IPS DF 6.9 (cell line): ENCODE results near the gene IGFN1.

Source experiments
- DNase-seq: peaks from one replicate; pipeline ENCODE4 v3.0.0-alpha.2; 2013; ENCODE audit warnings: low read depth, low spot score
- H3K27ac ChIP-seq: one replicate; pipeline ENCODE4 v1.5.1; 2013; ENCODE audit warnings: low read length, control low read depth
- H3K27me3 ChIP-seq: 2 replicates; pipeline ENCODE4 v1.6.1; 2013; ENCODE audit warnings: mild to moderate bottlenecking, low read length; ENCODE audit not compliant: control insufficient read depth, insufficient read depth
- H3K36me3 ChIP-seq: 2 replicates; pipeline ENCODE4 v1.6.1; 2013; ENCODE audit warnings: low read length; ENCODE audit not compliant: control insufficient read depth, insufficient read depth
- H3K4me1 ChIP-seq: 2 replicates; pipeline ENCODE4 v1.6.1; 2013; ENCODE audit warnings: low read length; ENCODE audit not compliant: control insufficient read depth, insufficient read depth
- H3K4me3 ChIP-seq: 2 replicates; pipeline ENCODE4 v1.5.1; 2013; ENCODE audit warnings: mild to moderate bottlenecking, low read length
- H3K9me3 ChIP-seq: 2 replicates; pipeline ENCODE4 v1.6.1; 2013; ENCODE audit warnings: low read length, inconsistent platforms; ENCODE audit not compliant: control insufficient read depth, insufficient read depth
- WGBS: extraction: QIAGEN DNeasy Blood & Tissue Kit; methylation state at CpG from one replicate; pipeline ENCODE4 v1.1.7; 2013; ENCODE audit warnings: mixed read lengths, missing lambda C conversion rate; ENCODE audit not compliant: insufficient read length, insufficient coverage; 5-methylcytosine and 5-hydroxymethylcytosine counted together

The IGFN1 gene

DNA sequence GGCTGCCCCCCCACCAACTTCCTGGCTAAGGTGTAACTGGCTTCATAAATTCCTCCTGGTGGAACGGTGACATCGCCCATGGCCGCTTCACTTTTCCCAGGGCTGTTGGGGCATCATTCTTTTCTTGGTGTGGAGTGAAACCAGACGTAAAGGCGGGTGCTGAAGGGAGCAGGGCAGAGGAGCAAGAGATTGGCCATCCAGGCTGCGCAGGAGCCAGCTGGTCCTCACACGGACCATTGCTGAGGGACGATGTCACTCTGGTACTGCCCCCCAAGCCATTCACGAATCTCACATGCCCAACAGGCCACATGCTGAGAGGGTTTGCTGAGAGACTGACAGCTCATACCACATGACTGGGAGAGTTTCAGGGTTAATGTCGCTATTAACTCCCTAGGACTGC, 82.2 kb downstream of the IGFN1 start:
- no peaks in the 10 kb centered on the region for H3K27me3 ChIP-seq
- H3K4me3 ChIP-seq: no peak overlapping the region
- H3K36me3 ChIP-seq: no peaks in the 10 kb centered on the region
- H3K27ac ChIP-seq: no peak overlapping the region
- no peak for DNase-seq
- no peaks in the 10 kb centered on the region for H3K9me3 ChIP-seq
- H3K4me1 ChIP-seq: peaks cover 3% of the 10 kb centered on the region
- no CpG with 5 or more reads among the region's 10 CpGs for WGBS

DNA sequence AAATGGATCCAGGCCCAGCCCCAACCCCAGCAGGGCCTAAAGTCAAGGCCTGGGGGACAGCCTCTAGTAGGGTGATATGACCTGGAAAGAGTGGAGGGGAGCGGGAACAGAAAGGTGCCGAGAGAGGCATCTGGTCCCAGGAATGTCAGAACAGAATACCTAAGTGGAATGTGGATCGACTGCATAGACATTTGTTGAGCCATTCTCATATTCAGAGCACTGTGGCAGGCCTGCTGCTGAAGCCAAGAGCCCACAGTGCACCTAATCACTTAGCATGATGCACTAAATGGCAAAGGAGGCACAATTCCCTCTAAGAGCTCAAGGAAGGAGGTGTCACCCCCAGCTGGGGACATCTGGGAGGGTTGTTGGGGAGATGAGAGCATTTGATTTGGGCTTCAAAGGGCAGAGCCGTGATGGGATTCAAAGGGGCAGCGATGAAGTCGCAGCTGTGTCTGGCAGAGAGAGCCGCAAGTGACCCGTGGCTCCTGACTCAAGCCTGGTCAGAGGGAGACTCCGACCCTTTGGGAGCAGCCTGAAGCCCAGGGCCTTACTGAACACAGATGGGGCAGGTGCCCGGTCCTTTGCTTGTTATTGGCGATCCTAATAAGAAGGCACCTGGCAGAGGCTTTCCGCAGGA, 84.1 kb downstream of the IGFN1 start:
- Histone ChIP-seq H3K27ac (no peak overlapping the region), H3K4me3 (no peak overlapping the region), H3K27me3 (no peaks in the 10 kb centered on the region), H3K4me1 (peaks cover 3% of the 10 kb centered on the region), H3K36me3 (no peaks in the 10 kb centered on the region), H3K9me3 (no peaks in the 10 kb centered on the region)
- DNase-seq: no peak
- no CpG with 5 or more reads among the region's 12 CpGs for WGBS

DNA sequence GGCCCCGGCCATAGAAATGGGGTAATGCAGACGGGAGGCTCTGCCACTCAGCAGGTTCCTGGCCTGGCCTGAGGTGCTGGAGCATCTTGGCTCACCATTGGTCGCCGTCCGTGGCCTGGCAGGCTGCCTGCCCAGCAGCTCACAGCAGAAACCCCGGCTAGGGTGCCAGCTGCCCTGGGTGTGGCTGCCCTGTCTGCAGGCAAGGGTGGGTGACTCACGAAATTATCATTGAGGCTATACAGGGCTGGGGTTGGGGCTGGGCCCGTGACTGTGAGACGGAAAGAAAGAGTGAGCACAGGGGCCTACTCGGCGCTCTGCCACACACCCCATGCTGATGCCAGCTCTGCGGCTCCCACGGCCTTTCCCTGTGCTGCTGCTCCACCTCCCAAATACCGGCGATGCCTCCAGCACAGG, 84.6 kb downstream of the IGFN1 start:
- Histone ChIP-seq H3K36me3 (no peaks in the 10 kb centered on the region), H3K4me1 (peaks cover 3% of the 10 kb centered on the region), H3K9me3 (no peaks in the 10 kb centered on the region), H3K27me3 (no peaks in the 10 kb centered on the region), H3K4me3 (no peak overlapping the region), H3K27ac (no peak overlapping the region)
- no peak for DNase-seq
- no CpG with 5 or more reads among the region's 15 CpGs for WGBS

- no CpG with 5 or more reads among the region's 6 CpGs for WGBS
- H3K27me3 ChIP-seq: no peaks in the 10 kb centered on the region; the same call in 1 of the 2 replicates
- no peaks in the 10 kb centered on the region for H3K36me3 ChIP-seq
- peaks cover 3% of the 10 kb centered on the region for H3K4me1 ChIP-seq
- no peak overlapping the region for H3K27ac ChIP-seq
- H3K9me3 ChIP-seq: no peaks in the 10 kb centered on the region
- H3K4me3 ChIP-seq: no peak overlapping the region
- DNase-seq: no peak
Measured at GRCh38 chr1:201276891-201277290, 86.3 kb downstream of the IGFN1 start.

GRCh38 chr1:201277441-201277840, 86.8 kb downstream of the IGFN1 start:
- Histone ChIP-seq H3K4me1 (peaks cover 3% of the 10 kb centered on the region), H3K36me3 (no peaks in the 10 kb centered on the region), H3K27me3 (peaks cover 2% of the 10 kb centered on the region; the same call in 1 of the 2 replicates), H3K4me3 (no peak overlapping the region), H3K27ac (no peak overlapping the region), H3K9me3 (no peaks in the 10 kb centered on the region)
- DNase-seq: no peak
- no CpG with 5 or more reads among the region's 4 CpGs for WGBS
